ENCODE results near the gene AGBL1. TPM values are rescaled to one million over a fixed set of nuclear protein-coding genes. Genes with fewer than 3 reads are reported as not detected.

The AGBL1 gene
- polyA plus RNA-seq, 1 experiment, result not detected

GRCh38 chr15:86165265-86166211 lies 85.9 kb downstream of the AGBL1 start:
- no peak overlapping the region for H3K4me3 ChIP-seq (ENCODE audit: low read depth, low read length)
- ChIA-PET CTCF (no interaction called here), POLR2A (no interaction called here)
- no peaks in the 10 kb centered on the region for H3K36me3 ChIP-seq (ENCODE audit: control insufficient read depth, insufficient read depth, low read length)
- H3K27me3 ChIP-seq (ENCODE audit: control insufficient read depth, insufficient read depth, low read length), result no peaks in the 10 kb centered on the region
- TF ChIP-seq CTCF (IDR thresholded peaks at IDR 0.05; ENCODE audit: insufficient read depth, low read depth, low read length), result no peak
- no peak for DNase-seq (ENCODE audit: low read depth)

DNA sequence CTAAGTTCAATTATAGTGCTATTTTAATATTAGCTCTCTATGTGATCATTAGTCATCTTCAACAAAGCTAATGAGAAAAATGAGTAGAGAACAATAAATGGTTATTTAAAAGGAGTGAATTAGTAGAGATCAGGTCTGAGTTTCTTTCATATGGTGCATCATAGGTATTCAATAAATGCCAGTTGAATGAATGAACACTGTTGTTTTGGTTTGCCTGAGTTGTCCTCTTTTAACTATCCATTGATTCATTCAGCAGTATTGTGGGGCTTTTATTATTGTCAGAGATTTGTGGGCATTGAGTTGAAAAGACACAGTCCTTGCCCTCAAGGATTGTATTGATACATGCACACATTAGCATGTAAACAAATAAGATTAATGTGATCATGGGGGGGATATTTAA lies 88.2 kb downstream of the AGBL1 start:
- H3K36me3 ChIP-seq (ENCODE audit: control insufficient read depth, insufficient read depth, low read length), result no peaks in the 10 kb centered on the region
- ChIA-PET CTCF (no interaction called here), POLR2A (no interaction called here)
- no peak for TF ChIP-seq CTCF (IDR thresholded peaks at IDR 0.05; ENCODE audit: insufficient read depth, low read depth, low read length)
- no peaks in the 10 kb centered on the region for H3K27me3 ChIP-seq (ENCODE audit: control insufficient read depth, insufficient read depth, low read length)
- DNase-seq (ENCODE audit: low read depth), result no peak
- no peak overlapping the region for H3K4me3 ChIP-seq (ENCODE audit: low read depth, low read length)

- TF ChIP-seq CTCF (IDR thresholded peaks at IDR 0.05; ENCODE audit: insufficient read depth, low read depth, low read length), result no peak
- H3K27me3 ChIP-seq (ENCODE audit: control insufficient read depth, insufficient read depth, low read length), result no peaks in the 10 kb centered on the region
- H3K36me3 ChIP-seq (ENCODE audit: control insufficient read depth, insufficient read depth, low read length), result no peaks in the 10 kb centered on the region
- ChIA-PET CTCF (no interaction called here), POLR2A (no interaction called here)
- no peak for DNase-seq (ENCODE audit: low read depth)
- H3K4me3 ChIP-seq (ENCODE audit: low read depth, low read length), result no peak overlapping the region
Observed at GRCh38 chr15:86178845-86179244, 99.2 kb downstream of the AGBL1 start.

DNA sequence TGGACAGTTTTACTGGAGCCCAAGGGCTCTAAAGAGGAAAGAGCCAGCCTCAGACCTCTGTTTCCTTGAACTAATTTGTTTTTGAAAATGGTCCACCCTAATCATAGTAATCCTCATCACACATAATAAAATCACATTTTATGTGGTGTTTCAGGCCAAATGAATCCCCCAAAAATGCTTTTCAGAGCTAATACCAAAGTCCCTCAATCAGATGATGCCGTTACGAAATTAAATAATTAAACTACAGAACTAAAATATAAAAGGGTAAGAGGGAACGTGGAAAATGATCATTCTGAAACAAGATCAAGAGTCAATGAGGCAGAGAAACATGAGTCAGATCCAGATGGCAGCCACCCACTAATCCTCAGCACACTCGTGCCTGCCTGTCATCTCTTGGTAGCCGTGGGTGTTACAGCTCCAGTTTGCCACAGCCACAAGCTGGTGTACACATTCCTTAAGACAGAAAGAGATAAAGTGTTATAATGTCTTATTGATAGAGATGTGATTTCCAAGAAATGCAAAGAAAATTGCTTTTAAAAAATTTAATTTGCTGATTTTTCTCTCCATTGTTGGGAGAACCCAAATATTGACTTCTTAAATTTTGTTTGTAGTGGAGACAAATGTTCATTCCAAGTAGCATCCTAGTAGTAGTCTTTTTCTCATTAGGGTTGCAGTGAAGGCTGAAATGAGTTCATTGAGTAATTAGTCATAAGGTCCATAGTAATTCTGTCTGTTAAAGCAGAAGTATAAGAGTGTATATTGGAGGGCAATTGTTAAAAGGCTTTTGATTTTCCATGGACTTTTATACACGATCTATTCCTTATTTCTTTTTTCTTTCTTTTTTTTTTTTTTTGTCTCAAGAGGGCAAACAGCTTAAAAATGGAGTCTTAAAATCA lies 104.2 kb downstream of the AGBL1 start:
- H3K4me3 ChIP-seq (ENCODE audit: low read depth, low read length), result no peak overlapping the region
- CTCF ChIA-PET, result no interaction called here

More for the DNA sequence above, 104.2 kb downstream of the AGBL1 start:
- no peak for DNase-seq (ENCODE audit: low read depth)
- Histone ChIP-seq H3K27me3 (ENCODE audit: control insufficient read depth, insufficient read depth, low read length) (no peaks in the 10 kb centered on the region), H3K36me3 (ENCODE audit: control insufficient read depth, insufficient read depth, low read length) (no peaks in the 10 kb centered on the region)
- TF ChIP-seq CTCF (IDR thresholded peaks at IDR 0.05; ENCODE audit: insufficient read depth, low read depth, low read length), result no peak
- POLR2A ChIA-PET, result no interaction called here

Measured in BJ (cell line).